Heart left ventricle (tissue), 16 donors: Measurements from ENCODE around the gene RPL37A. TPM values are rescaled to one million over a fixed set of nuclear protein-coding genes. Genes with fewer than 3 reads are reported as not detected.

ENCODE experiments used
- ATAC-seq, 4 donors: fragments of 200-7000 bp; cut with Tn5 transposase; one replicate each; pipeline ENCODE4 v1.9.1; 2020 to 2022; ENCODE audit warnings: moderate library complexity in 4 of 4, mild to moderate bottlenecking in 3 of 4, moderate number of reproducible peaks in 1 of 4
- DNase-seq, 5 donors: peaks; one replicate each; pipeline ENCODE4 v3.0.0-alpha.2; 2020
- H3K27ac ChIP-seq, 12 donors: fragments of 200-600 bp; sonication (generic) in 4 of 12; one replicate each; pipeline versions ENCODE4 v1.5.0 to v1.8.0; 2016 to 2022; ENCODE audit warnings: mild to moderate bottlenecking in 2 of 12
- H3K27me3 ChIP-seq, 9 donors: fragments of 200-600 bp; sonication (generic) in 2 of 9; one replicate each; pipeline versions ENCODE4 v1.5.1 to v1.8.0; 2016 to 2022; ENCODE audit warnings: mild to moderate bottlenecking in 3 of 9
- H3K36me3 ChIP-seq, 9 donors: fragments of 200-600 bp; sonication (generic) in 2 of 9; one replicate each; pipeline versions ENCODE4 v1.5.0 to v1.8.0; 2018 to 2022; ENCODE audit warnings: mild to moderate bottlenecking in 2 of 9
- H3K4me1 ChIP-seq, 12 donors: fragments of 200-600 bp; sonication (generic) in 4 of 12; one replicate each; pipeline versions ENCODE4 v1.5.0 to v1.8.0; 2016 to 2022; ENCODE audit warnings: mild to moderate bottlenecking in 3 of 12
- H3K4me3 ChIP-seq, 12 donors: fragments of 200-600 bp; sonication (generic) in 4 of 12; one replicate each; pipeline versions ENCODE4 v1.5.0 to v1.8.0; 2017 to 2022; ENCODE audit warnings: mild to moderate bottlenecking in 9 of 12, moderate library complexity in 4 of 12
- H3K9me3 ChIP-seq, 12 donors: fragments of 200-600 bp; sonication (generic) in 4 of 12; one replicate each; pipeline versions ENCODE4 v1.5.0 to v1.8.0; 2016 to 2022; ENCODE audit warnings: mild to moderate bottlenecking in 1 of 12
- POLR2A ChIP-seq, 2 donors: fragments of 450-650 bp; IDR thresholded peaks; one replicate each; pipeline ENCODE4 v1.6.1; 2017; ENCODE audit warnings: antibody characterized with exemption in 2 of 2, mild to moderate bottlenecking in 2 of 2, moderate library complexity in 2 of 2
- WGBS, 4 donors: extraction: QIAGEN DNeasy Blood & Tissue Kit in 2 of 4; methylation state at CpG; one replicate each; pipeline versions ENCODE4 v1.1.5 to v1.1.7; 2013 to 2018; 5-methylcytosine and 5-hydroxymethylcytosine counted together
- intact Hi-C, 10 donors: fragments of 100-400 bp; cut with DNase I; formaldehyde crosslinking; loops; one replicate each; pipeline versions ENCODE4 v1.11.1 to v1.14.2; 2022
- long read RNA-seq, 3 donors: library from polyadenylated mRNA; unstranded; transcript quantifications; one replicate each; pipeline ENCODE4 v2.0.0, GENCODE V29; 2020 to 2021
- polyA plus RNA-seq, 2 donors: library from polyadenylated mRNA; stranded (reverse); fragments of 200-250 nt; gene quantifications; one replicate each; pipeline ENCODE4 v1.2.3, GENCODE V29; 2013
- total RNA-seq, 9 donors: library from RNA; depleted of rRNA in 2 of 9; stranded (reverse); fragments of >200 nt in 2 of 9; fragmentation: NEBNext Ultra II Directional in 3 of 9; extraction: Animal tissue kit (Norgen Biotek cat#: 25700) in 3 of 9; gene quantifications; one replicate each; pipeline versions ENCODE4 v1.1.0 to v1.2.4, GENCODE V29; 2016 to 2023
- TF ChIP-seq, protein P1 (sequence below), 12 donors: fragments of 200-600 bp; sonication (generic) in 4 of 12; IDR thresholded peaks; one replicate each; pipeline versions ENCODE4 v1.5.0 to v1.8.0; 2018 to 2022; ENCODE audit warnings: antibody characterized with exemption in 12 of 12, mild to moderate bottlenecking in 5 of 12
- donor health status: ischemic (EF 13 %, LVEDD 7.1; RV severe dilation, severe dysfunction).
- donor health status: healthy with polysubstance abuse.
- donor health status: DM: no; HTN: yes; CAD: no.
- donor health status: DM: no; HTN: no; CAD: no.
- donor health status: ischemic (EF 25% LVEDD 6.9; RV normal size, moderate dysfunction).
- donor health status: ischemic (EF 25% LVEDD 5.7; RV mildly dilated, moderate dysfunction).
- donor health status: healthy.
- donor health status: DM: yes; HTN: yes; CAD: no.
- donor health status: ischemic (EF 35%, LVEDD 5.7; RV mildly dilated, moderate dysfunction).
- donor health status: nonischemic (EF 11% LVEDD 7.7; RV severe dilation, severe dysfunction).
- donor health status: DM: yes; HTN: yes; CAD: no.
- donor health status: PGD.
- donor health status: ischemic (EF 29% LVEDD 5.4; RV normal size, mild dysfunction).
- donor health status: nonischemic (EF 23%, LVEDD 6.1; RV moderate dilation, normal function).

RPL37A gene
- 1,000 to 10,000 TPM in 7 of 9 donors, 100 to 1,000 TPM in 2; 602 to 2,166 (median 1,938) TPM for total RNA-seq
- polyA plus RNA-seq: 1,000 to 10,000 TPM; 3,067 to 3,426 TPM
- long read RNA-seq, donor 1, transcript RPL37A-201 (3 exons, 742 nt): minor isoform, 15 of 236 reads
- long read RNA-seq, donor 1, transcript RPL37A-210 (4 exons, 3,647 nt): major isoform, 134 of 236 reads
- long read RNA-seq, donor 1, partial matches to known transcripts: 85 of 236 reads
- long read RNA-seq, donor 1, other reads (novel, unspliced or antisense): 1 of 236 reads
- long read RNA-seq, donor 2, transcript RPL37A-201 (3 exons, 742 nt): minor isoform, 5 of 169 reads
- long read RNA-seq, donor 2, transcript RPL37A-210 (4 exons, 3,647 nt): major isoform, 146 of 169 reads
- long read RNA-seq, donor 2, partial matches to known transcripts: 12 of 169 reads
- long read RNA-seq, donor 2, other reads (novel, unspliced or antisense): 1 of 169 reads
- long read RNA-seq, donor 3, transcript RPL37A-210 (4 exons, 3,647 nt): major isoform, 177 of 271 reads
- long read RNA-seq, donor 3, transcript RPL37A-201 (3 exons, 742 nt): minor isoform, 13 of 271 reads
- long read RNA-seq, donor 3, partial matches to known transcripts: 78 of 271 reads
- long read RNA-seq, donor 3, other reads (novel, unspliced or antisense): 2 of 271 reads

DNA sequence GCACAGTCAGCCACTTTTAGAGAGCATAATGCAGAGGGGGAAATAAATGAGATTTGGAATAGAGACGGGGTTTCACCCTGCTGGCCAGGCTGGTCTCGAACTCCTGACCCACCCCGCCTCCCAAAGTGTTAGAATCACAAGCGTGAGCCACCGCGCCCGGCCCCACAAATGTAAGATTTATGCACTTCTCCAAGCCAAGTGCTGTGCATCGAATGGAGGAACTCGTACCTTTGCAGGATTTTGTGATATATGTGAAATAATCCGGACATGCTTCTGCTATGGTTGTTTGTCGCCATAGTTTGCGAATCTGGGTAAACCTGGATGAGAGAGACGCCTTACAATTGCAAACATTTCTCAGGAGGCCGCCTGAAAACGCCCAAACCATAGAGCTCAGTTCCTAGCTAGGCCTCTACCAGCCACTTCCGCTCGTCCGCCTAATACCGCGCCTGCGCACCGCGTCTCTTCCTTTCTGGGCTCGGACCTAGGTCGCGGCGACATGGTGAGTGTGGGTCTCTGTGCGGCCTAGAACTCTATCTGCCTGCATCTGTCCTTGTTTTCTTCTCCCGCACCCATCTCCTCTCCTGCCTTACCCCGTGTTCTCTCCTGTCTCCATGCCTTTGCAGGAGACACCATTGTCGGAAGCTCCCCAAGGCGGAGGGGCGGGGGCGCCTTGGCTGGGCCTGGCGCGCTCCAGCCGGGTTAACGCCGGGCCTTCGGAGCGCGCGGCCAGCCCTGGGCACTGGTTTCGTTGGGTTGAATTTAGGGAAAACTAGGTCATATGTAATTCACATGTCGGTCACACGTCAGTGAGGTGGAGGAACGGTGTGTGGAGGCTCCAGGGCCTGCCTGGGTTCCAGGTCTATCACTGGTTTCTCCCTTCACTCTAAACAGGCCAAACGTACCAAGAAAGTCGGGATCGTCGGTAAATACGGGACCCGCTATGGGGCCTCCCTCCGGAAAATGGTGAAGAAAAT lies at the start of gene RPL37A:
TSS of gene RPL37A (plus strand) at position 466 of the 974 bp plus-strand sequence. CDS start at position 497, 31 bp downstream.
- peak; percentile 96 to 98 (median 96) for ATAC-seq
- 1% methylated on average over 49 to 54 of the region's 54 CpGs for WGBS, 4 donors
- Histone ChIP-seq H3K4me1 (peaks cover 4 to 79% (median 23%) of the 10 kb centered on the region in 12 donors), H3K27ac (peak within 1 kb of the TSS; percentile 53 to 96 (median 82)), H3K27me3 (no peaks in the 10 kb centered on the region), H3K4me3 (peak within 1 kb of the TSS; percentile 59 to 96 (median 79)), H3K36me3 (peaks cover 0 to 44% (median 41%) of the 10 kb centered on the region in 9 donors), H3K9me3 (no peaks in the 10 kb centered on the region)
- intact Hi-C loops: loop anchor here in 1 of 10 donors (5.0 kb wide), 1 partner anchor 86 kb away; the partner anchor contains the start of gene SMARCAL1
- DNase-seq: peak; percentile 94 to 96 (median 95)
- peak; percentile 48 to 93 for TF ChIP-seq POLR2A (IDR thresholded peaks at IDR 0.05)
- TF ChIP-seq, protein P1, sequence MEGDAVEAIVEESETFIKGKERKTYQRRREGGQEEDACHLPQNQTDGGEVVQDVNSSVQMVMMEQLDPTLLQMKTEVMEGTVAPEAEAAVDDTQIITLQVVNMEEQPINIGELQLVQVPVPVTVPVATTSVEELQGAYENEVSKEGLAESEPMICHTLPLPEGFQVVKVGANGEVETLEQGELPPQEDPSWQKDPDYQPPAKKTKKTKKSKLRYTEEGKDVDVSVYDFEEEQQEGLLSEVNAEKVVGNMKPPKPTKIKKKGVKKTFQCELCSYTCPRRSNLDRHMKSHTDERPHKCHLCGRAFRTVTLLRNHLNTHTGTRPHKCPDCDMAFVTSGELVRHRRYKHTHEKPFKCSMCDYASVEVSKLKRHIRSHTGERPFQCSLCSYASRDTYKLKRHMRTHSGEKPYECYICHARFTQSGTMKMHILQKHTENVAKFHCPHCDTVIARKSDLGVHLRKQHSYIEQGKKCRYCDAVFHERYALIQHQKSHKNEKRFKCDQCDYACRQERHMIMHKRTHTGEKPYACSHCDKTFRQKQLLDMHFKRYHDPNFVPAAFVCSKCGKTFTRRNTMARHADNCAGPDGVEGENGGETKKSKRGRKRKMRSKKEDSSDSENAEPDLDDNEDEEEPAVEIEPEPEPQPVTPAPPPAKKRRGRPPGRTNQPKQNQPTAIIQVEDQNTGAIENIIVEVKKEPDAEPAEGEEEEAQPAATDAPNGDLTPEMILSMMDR (IDR thresholded peaks at IDR 0.05): no peak

- Histone ChIP-seq H3K36me3 (peaks cover 0 to 100% (median 91%) of the 10 kb centered on the region in 9 donors), H3K27ac (peak overlapping the region in 1 of 12 donors; percentile 17), H3K4me3 (no peak overlapping the region), H3K9me3 (peaks cover 0 to 9% (median 0%) of the 10 kb centered on the region in 12 donors), H3K27me3 (no peaks in the 10 kb centered on the region), H3K4me1 (peaks cover 0 to 12% (median 0%) of the 10 kb centered on the region in 12 donors)
- intact Hi-C loops: no loop called here
- ATAC-seq: no peak
- no peak for DNase-seq
- TF ChIP-seq POLR2A (IDR thresholded peaks at IDR 0.05): no peak
- TF ChIP-seq, protein P1 (IDR thresholded peaks at IDR 0.05): no peak
Observed at GRCh38 chr2:216450346-216450745, 48.3 kb upstream of the RPL37A start.

GRCh38 chr2:216450784-216451183 lies 47.9 kb upstream of the RPL37A start:
- peaks cover 0 to 100% (median 90%) of the 10 kb centered on the region in 9 donors for H3K36me3 ChIP-seq
- H3K27me3 ChIP-seq: no peaks in the 10 kb centered on the region
- H3K4me3 ChIP-seq: no peak overlapping the region
- H3K9me3 ChIP-seq: peaks cover 0 to 9% (median 0%) of the 10 kb centered on the region in 12 donors
- intact Hi-C loops: no loop called here
- H3K27ac ChIP-seq: peak overlapping the region in 2 of 12 donors; percentile 2 to 17
- 78 to 89% (median 86%) methylated on average over 2 to 7 of the region's 7 CpGs for WGBS, 4 donors
- ATAC-seq: peak in 3 of 4 donors; percentile 25 to 80 (median 74)
- peak in 1 of 5 donors; percentile 57 for DNase-seq
- H3K4me1 ChIP-seq: peaks cover 0 to 12% (median 0%) of the 10 kb centered on the region in 12 donors
- TF ChIP-seq, protein P1 (IDR thresholded peaks at IDR 0.05): no peak
- no peak for TF ChIP-seq POLR2A (IDR thresholded peaks at IDR 0.05)
